Keratinocyte (primary cell): ENCODE data around the gene ATP1A1. TPM values are rescaled to one million over a fixed set of nuclear protein-coding genes. Genes with fewer than 3 reads are reported as not detected.

ENCODE experiments used
- DNase-seq: peaks from one replicate; pipeline ENCODE4 v3.0.0-alpha.2; 2011; ENCODE audit warnings: low read depth, missing footprints, low spot score
- FAIRE-seq: peaks from 2 replicates; lab custom pipeline; 2011; peaks lifted over from hg19 to GRCh38; lab: Jason Lieb, UNC
- H2AFZ ChIP-seq: 2 replicates; pipeline ENCODE4 v1.6.0; 2012; ENCODE audit warnings: low read length, control low read depth, inconsistent platforms; ENCODE audit not compliant: control insufficient read depth
- H3K27ac ChIP-seq: 2 replicates; pipeline ENCODE4 v1.5.1; 2011; ENCODE audit warnings: low read length; ENCODE audit not compliant: control insufficient read depth, insufficient read depth
- H3K27me3 ChIP-seq: 3 replicates; pipeline ENCODE4 v1.6.0; 2011; ENCODE audit warnings: low read length; ENCODE audit not compliant: control insufficient read depth, insufficient read depth; ENCODE audit errors: extremely low read depth
- H3K36me3 ChIP-seq, 2 experiments: 2 replicates in 1 of 2; 3 replicates in 1 of 2; pipeline ENCODE4 v1.5.1; 2011; ENCODE audit warnings: low read length in 2 of 2, mild to moderate bottlenecking in 1 of 2; ENCODE audit not compliant: control insufficient read depth in 2 of 2, insufficient read depth in 2 of 2; ENCODE audit errors: extremely low read depth in 1 of 2
- H3K4me1 ChIP-seq: 3 replicates; pipeline ENCODE4 v1.5.1; 2011; ENCODE audit warnings: low read length; ENCODE audit not compliant: control insufficient read depth, insufficient read depth; ENCODE audit errors: extremely low read depth
- H3K4me2 ChIP-seq: 3 replicates; pipeline ENCODE4 v1.6.0; 2011; ENCODE audit warnings: low read depth, low read length; ENCODE audit not compliant: control insufficient read depth, insufficient read depth; ENCODE audit errors: extremely low read depth
- H3K4me3 ChIP-seq, 3 experiments: fragments of 200-600 bp in 1 of 3; sonication (generic) in 1 of 3; 2 replicates in 2 of 3; 3 replicates in 1 of 3; pipeline ENCODE4 v1.5.1; 2011 to 2016; ENCODE audit warnings: low read length in 3 of 3, mild to moderate bottlenecking in 3 of 3, control low read depth in 2 of 3, inconsistent platforms in 1 of 3, low read depth in 1 of 3, mixed read lengths in 1 of 3, mixed run types in 1 of 3, moderate library complexity in 1 of 3; ENCODE audit not compliant: control insufficient read depth in 2 of 3, insufficient read depth in 2 of 3; ENCODE audit errors: extremely low read depth in 1 of 3
- H3K79me2 ChIP-seq: 2 replicates; pipeline ENCODE4 v1.6.0; 2012; ENCODE audit warnings: low read length; ENCODE audit not compliant: control insufficient read depth, insufficient read depth
- H3K9ac ChIP-seq: 3 replicates; pipeline ENCODE4 v1.6.0; 2011; ENCODE audit warnings: low read length; ENCODE audit not compliant: control insufficient read depth, insufficient read depth; ENCODE audit errors: extremely low read depth
- H3K9me1 ChIP-seq: 3 replicates; pipeline ENCODE4 v1.6.0; 2011; ENCODE audit warnings: low read length; ENCODE audit not compliant: control insufficient read depth, insufficient read depth; ENCODE audit errors: extremely low read depth
- H3K9me3 ChIP-seq: 2 replicates; pipeline ENCODE4 v1.5.1; 2012; ENCODE audit warnings: low read depth, low read length; ENCODE audit not compliant: control insufficient read depth
- H4K20me1 ChIP-seq: 3 replicates; pipeline ENCODE4 v1.6.0; 2011; ENCODE audit warnings: low read length; ENCODE audit not compliant: control insufficient read depth, insufficient read depth; ENCODE audit errors: extremely low read depth
- CTCF ChIP-seq, 3 experiments: IDR thresholded peaks in 1 of 3; conservative IDR thresholded peaks in 1 of 3; optimal IDR thresholded peaks in 1 of 3; 2 replicates in 2 of 3; 3 replicates in 1 of 3; pipeline versions ENCODE3 to v1.5.1; 2011; ENCODE audit warnings: low read length in 3 of 3, mild to moderate bottlenecking in 3 of 3, moderate library complexity in 2 of 3, control low read depth in 1 of 3, inconsistent platforms in 1 of 3; ENCODE audit not compliant: insufficient read depth in 2 of 3; ENCODE audit errors: extremely low read depth in 1 of 3
- EZH2 ChIP-seq: IDR thresholded peaks from one replicate; pipeline ENCODE4 v1.6.1; 2012; ENCODE audit warnings: inconsistent platforms, mild to moderate bottlenecking, low read length, moderate library complexity
- dilution Hi-C: fragments of 300-500 bp; cut with MboI; formaldehyde crosslinking; loops from one replicate; pipeline ENCODE4 v1.7.0; 2020; ENCODE audit warnings: low sequenced_read_pairs; ENCODE audit not compliant: extremely low pct_ligation_motif_present
- polyA plus RNA-seq, 5 experiments: library from polyadenylated mRNA; depleted of rRNA in 3 of 5; stranded (reverse) in 3 of 5; stranded (forward) in 1 of 5; unstranded in 1 of 5; fragments of >200 nt; gene quantifications; 1 replicate in 1 of 5; 2 replicates in 3 of 5; 3 replicates in 1 of 5; pipeline versions ENCODE4 v1.2.1 to v1.2.3, GENCODE V29; 2011 to 2012; ENCODE audit warnings: missing spikeins in 2 of 5, low read depth in 1 of 5, low replicate concordance in 1 of 5

Gene ATP1A1
- polyA plus RNA-seq, 1 donor (not counting 4 experiments of a cell fraction or from before 2014, with no cell fraction given) = 357 TPM

- H3K27ac ChIP-seq = no peak overlapping the region
These were observed 46.6 kb upstream of the ATP1A1 start for GRCh38 chr1:116326486-116326885.

DNA sequence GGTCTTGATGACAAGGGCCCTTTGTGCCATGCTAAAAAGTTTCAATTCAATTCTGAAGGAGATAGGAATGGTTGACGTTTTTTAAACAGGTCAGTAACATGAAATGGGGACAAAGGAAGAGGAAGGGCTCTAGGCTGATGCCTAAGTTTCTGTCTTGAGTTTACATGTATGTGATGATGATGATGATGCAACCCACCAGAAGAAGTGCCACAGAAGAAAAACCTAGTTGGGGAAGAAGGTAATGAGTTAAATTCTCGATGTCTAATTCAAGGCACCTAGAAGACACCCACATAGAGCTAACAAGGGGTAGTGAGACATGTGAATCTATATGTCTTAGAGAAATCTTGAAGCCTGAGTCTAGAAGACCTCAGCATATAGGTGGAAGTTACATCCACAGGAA is 44.4 kb upstream of the ATP1A1 start:
- Histone ChIP-seq H3K9me1 (no peaks in the 10 kb centered on the region), H3K79me2 (no peaks in the 10 kb centered on the region), H3K4me1 (no peaks in the 10 kb centered on the region), H3K27ac (no peak overlapping the region), H3K36me3 (no peaks in the 10 kb centered on the region), H3K4me3 (no peak overlapping the region), H3K27me3 (no peaks in the 10 kb centered on the region), H3K9ac (no peak overlapping the region), H3K4me2 (no peak overlapping the region), H3K9me3 (no peaks in the 10 kb centered on the region), H4K20me1 (no peaks in the 10 kb centered on the region), H2AFZ (no peak overlapping the region)
- TF ChIP-seq EZH2 (no peak), CTCF (optimal IDR thresholded peaks at IDR 0.05 in 1 of 3, IDR thresholded peaks at IDR 0.05 in 1 of 3, conservative IDR thresholded peaks at IDR 0.05 in 1 of 3; ENCODE audit: extremely low read depth in 1 of 3, insufficient read depth in 2 of 3, low read length in 3 of 3) (no peak)
- dilution Hi-C loops = no loop called here
- FAIRE-seq (no peak), DNase-seq (no peak)

More at GRCh38 chr1:116326486-116326885, 46.6 kb upstream of the ATP1A1 start:
- Histone ChIP-seq H3K36me3 (no peaks in the 10 kb centered on the region), H4K20me1 (no peaks in the 10 kb centered on the region), H3K9me1 (no peaks in the 10 kb centered on the region), H3K9ac (no peak overlapping the region), H3K27me3 (no peaks in the 10 kb centered on the region), H3K4me1 (no peaks in the 10 kb centered on the region), H2AFZ (no peak overlapping the region), H3K4me2 (no peak overlapping the region), H3K4me3 (no peak overlapping the region), H3K9me3 (no peaks in the 10 kb centered on the region), H3K79me2 (no peaks in the 10 kb centered on the region)
- no peak for FAIRE-seq
- DNase-seq = no peak
- dilution Hi-C loops = no loop called here
- no peak for TF ChIP-seq CTCF (optimal IDR thresholded peaks at IDR 0.05 in 1 of 3, IDR thresholded peaks at IDR 0.05 in 1 of 3, conservative IDR thresholded peaks at IDR 0.05 in 1 of 3; ENCODE audit: extremely low read depth in 1 of 3, insufficient read depth in 2 of 3, low read length in 3 of 3)
- TF ChIP-seq EZH2 = no peak
